Stomach (tissue), 9 donors: ENCODE data around the gene VPS51. TPM values are rescaled to one million over a fixed set of nuclear protein-coding genes. Genes with fewer than 3 reads are reported as not detected.

Experiments used
- DNase-seq, 2 donors: peaks; one replicate each; pipeline versions ENCODE4 v3.0.0 to v3.0.0-alpha.2; 2013 to 2019
- H3K27ac ChIP-seq, 5 donors: fragments of 200-600 bp in 4 of 5; sonication (generic) in 4 of 5; one replicate each; pipeline ENCODE4 v1.5.1; 2013 to 2019; ENCODE audit warnings: mild to moderate bottlenecking in 1 of 5, moderate library complexity in 1 of 5
- H3K27me3 ChIP-seq, 3 donors: fragments of 200-600 bp; sonication (generic); one replicate each; pipeline ENCODE4 v1.5.1; 2017 to 2019; ENCODE audit warnings: mixed run types in 1 of 3
- H3K36me3 ChIP-seq, 4 donors: fragments of 200-600 bp; sonication (generic); 1 replicate in 3 of 4; 2 replicates in 1 of 4; pipeline ENCODE4 v1.5.1; 2016 to 2019
- H3K4me1 ChIP-seq, 4 donors: fragments of 200-600 bp; sonication (generic); one replicate each; pipeline ENCODE4 v1.5.1; 2016 to 2019
- H3K4me3 ChIP-seq, 4 donors: fragments of 200-600 bp; sonication (generic) in 3 of 4; one replicate each; pipeline ENCODE4 v1.5.1; 2016 to 2019; ENCODE audit warnings: mild to moderate bottlenecking in 1 of 4
- H3K9me3 ChIP-seq, 4 donors: fragments of 200-600 bp; sonication (generic); one replicate each; pipeline ENCODE4 v1.5.1; 2016 to 2019
- CTCF ChIP-seq, 7 experiments: fragments of 450-650 bp in 4 of 7; fragments of 200-600 bp in 3 of 7; sonication (generic) in 3 of 7; IDR thresholded peaks; one replicate each; pipeline ENCODE4 v1.5.1; 2016 to 2019; ENCODE audit warnings: antibody characterized with exemption in 7 of 7, control low read depth in 2 of 7, mild to moderate bottlenecking in 1 of 7
- EP300 ChIP-seq: sonication (generic); formaldehyde crosslinking; IDR thresholded peaks from one replicate; pipeline ENCODE4 v1.6.1; 2017; ENCODE audit warnings: antibody characterized with exemption
- POLR2A ChIP-seq, 4 donors: fragments of 450-650 bp; IDR thresholded peaks; one replicate each; pipeline ENCODE4 v1.6.1; 2016; ENCODE audit warnings: antibody characterized with exemption in 4 of 4, control low read depth in 2 of 4, mild to moderate bottlenecking in 1 of 4, moderate library complexity in 1 of 4
- POLR2AphosphoS5 ChIP-seq, 3 donors: sonication (generic); formaldehyde crosslinking; IDR thresholded peaks; one replicate each; pipeline ENCODE4 v1.6.1; 2016; ENCODE audit warnings: antibody characterized with exemption in 3 of 3
- WGBS, 5 donors: extraction: QIAGEN DNeasy Blood & Tissue Kit in 3 of 5; methylation state at CpG; one replicate each; pipeline versions ENCODE4 v1.1.5 to v1.1.7; 2013 to 2018; 5-methylcytosine and 5-hydroxymethylcytosine counted together
- intact Hi-C: fragments of 100-400 bp; cut with DNase I; formaldehyde crosslinking; loops from one replicate; pipeline ENCODE4 v1.15.1; 2023; ENCODE audit warnings: low total_unique reads
- polyA plus RNA-seq, 3 donors: library from polyadenylated mRNA; stranded (reverse); fragments of 200-250 nt; gene quantifications; one replicate each; pipeline ENCODE4 v1.2.3, GENCODE V29; 2013
- total RNA-seq, 5 donors: library from RNA; depleted of rRNA; stranded (reverse); fragments of >200 nt; gene quantifications; one replicate each; pipeline versions ENCODE4 v1.1.0 to v1.2.3, GENCODE V29; 2014 to 2016
- donor health status: healthy with polysubstance abuse.
- donor health status: Bipolar disorder and iron deficiency.
- donor health status: healthy.

VPS51 gene
- total and polyA plus RNA-seq, 8 donors = 124 to 2,272 (median 202) TPM

DNA sequence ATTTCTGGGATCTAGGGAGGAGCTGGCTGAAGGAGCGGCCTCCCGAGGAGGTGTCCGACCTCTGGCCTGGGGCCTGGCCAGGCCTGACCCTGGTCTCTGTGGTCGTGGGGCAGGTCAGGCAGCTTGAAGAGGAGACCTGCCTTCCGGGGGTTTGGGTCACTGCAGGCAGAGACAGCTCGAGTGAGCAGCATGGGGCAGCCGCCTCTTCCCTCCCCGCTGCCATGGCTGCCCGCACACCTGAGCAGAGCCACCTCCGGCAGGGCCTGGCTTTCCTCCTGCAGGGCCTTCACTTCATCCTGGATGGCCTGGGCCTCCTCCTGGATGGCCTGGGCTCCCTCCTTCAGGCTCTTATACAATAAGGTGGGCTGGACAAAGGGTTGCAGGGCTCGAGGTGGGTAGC, 29.7 kb upstream of the VPS51 start:
- Histone ChIP-seq H3K36me3 (no peaks in the 10 kb centered on the region), H3K27me3 (no peaks in the 10 kb centered on the region), H3K9me3 (no peaks in the 10 kb centered on the region), H3K27ac (no peak overlapping the region), H3K4me3 (no peak overlapping the region), H3K4me1 (no peaks in the 10 kb centered on the region)
- WGBS, 5 donors = 65 to 79% (median 74%) methylated on average over 11 of the region's 11 CpGs
- no peak for TF ChIP-seq CTCF (IDR thresholded peaks at IDR 0.05)
- no peak for TF ChIP-seq POLR2AphosphoS5 (IDR thresholded peaks at IDR 0.05)
- TF ChIP-seq POLR2A (IDR thresholded peaks at IDR 0.05) = no peak
- TF ChIP-seq EP300 = no peak
- intact Hi-C loops = no loop called here
- DNase-seq = no peak

- 61 to 84% (median 72%) methylated on average over 3 to 4 of the region's 4 CpGs for whole genome bisulfite sequencing, 5 donors
- Histone ChIP-seq H3K36me3 (no peaks in the 10 kb centered on the region), H3K4me3 (no peak overlapping the region), H3K4me1 (no peaks in the 10 kb centered on the region), H3K27ac (no peak overlapping the region), H3K27me3 (no peaks in the 10 kb centered on the region), H3K9me3 (no peaks in the 10 kb centered on the region)
- no peak for DNase-seq
- TF ChIP-seq POLR2A (IDR thresholded peaks at IDR 0.05) = no peak
- TF ChIP-seq CTCF (IDR thresholded peaks at IDR 0.05) = no peak
- no peak for TF ChIP-seq EP300
- TF ChIP-seq POLR2AphosphoS5 (IDR thresholded peaks at IDR 0.05) = no peak
- intact Hi-C loops = no loop called here
Observed at GRCh38 chr11:65066805-65067291, 29.2 kb upstream of the VPS51 start.

GRCh38 chr11:65067446-65067845, 28.6 kb upstream of the VPS51 start:
- no peak overlapping the region for H3K4me3 ChIP-seq
- no peak overlapping the region for H3K27ac ChIP-seq
- no peaks in the 10 kb centered on the region for H3K36me3 ChIP-seq
- WGBS, 5 donors = 78 to 89% (median 79%) methylated on average over 7 to 10 of the region's 10 CpGs
- no peak for TF ChIP-seq POLR2A (IDR thresholded peaks at IDR 0.05)
- no peak for TF ChIP-seq POLR2AphosphoS5 (IDR thresholded peaks at IDR 0.05)
- no peak for TF ChIP-seq CTCF (IDR thresholded peaks at IDR 0.05)
- TF ChIP-seq EP300 = no peak
- no peaks in the 10 kb centered on the region for H3K27me3 ChIP-seq
- H3K4me1 ChIP-seq = no peaks in the 10 kb centered on the region
- no peaks in the 10 kb centered on the region for H3K9me3 ChIP-seq
- intact Hi-C loops = no loop called here
- DNase-seq = no peak

GRCh38 chr11:65069217-65069616, 26.8 kb upstream of the VPS51 start:
- intact Hi-C loops = no loop called here
- Histone ChIP-seq H3K4me3 (no peak overlapping the region), H3K4me1 (no peaks in the 10 kb centered on the region), H3K27ac (no peak overlapping the region), H3K36me3 (no peaks in the 10 kb centered on the region), H3K9me3 (no peaks in the 10 kb centered on the region), H3K27me3 (no peaks in the 10 kb centered on the region)
- TF ChIP-seq POLR2AphosphoS5 (IDR thresholded peaks at IDR 0.05) = no peak
- no peak for TF ChIP-seq POLR2A (IDR thresholded peaks at IDR 0.05)
- no peak for TF ChIP-seq CTCF (IDR thresholded peaks at IDR 0.05)
- TF ChIP-seq EP300 = no peak
- 49 to 63% (median 52%) methylated on average over 9 of the region's 9 CpGs for WGBS, 5 donors
- DNase-seq = no peak
